ENCODE results near the gene TANGO6.

DNA sequence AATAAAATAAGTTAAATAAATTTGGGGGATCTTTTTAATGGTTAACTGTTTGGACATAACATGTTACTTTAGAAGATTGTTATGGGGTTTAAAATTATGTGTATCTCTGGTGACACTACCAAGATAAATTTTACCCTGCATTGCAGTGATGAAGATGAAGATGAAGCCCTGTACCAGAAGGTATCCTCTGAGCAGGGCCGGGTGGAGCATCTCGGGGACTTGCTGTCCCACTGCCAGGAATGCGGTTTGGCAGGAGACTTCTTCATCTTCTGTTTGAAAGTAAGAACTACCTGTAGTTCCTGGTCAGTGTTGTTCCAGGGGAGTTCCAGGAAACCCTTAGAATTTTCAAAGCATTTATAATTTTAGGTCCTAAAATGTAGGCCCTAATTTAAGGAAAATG lies 64.0 kb downstream of the TANGO6 start:
- TF ChIP-seq POLR2A (IDR thresholded peaks at IDR 0.05): no peak
- TF ChIP-seq, protein P1, sequence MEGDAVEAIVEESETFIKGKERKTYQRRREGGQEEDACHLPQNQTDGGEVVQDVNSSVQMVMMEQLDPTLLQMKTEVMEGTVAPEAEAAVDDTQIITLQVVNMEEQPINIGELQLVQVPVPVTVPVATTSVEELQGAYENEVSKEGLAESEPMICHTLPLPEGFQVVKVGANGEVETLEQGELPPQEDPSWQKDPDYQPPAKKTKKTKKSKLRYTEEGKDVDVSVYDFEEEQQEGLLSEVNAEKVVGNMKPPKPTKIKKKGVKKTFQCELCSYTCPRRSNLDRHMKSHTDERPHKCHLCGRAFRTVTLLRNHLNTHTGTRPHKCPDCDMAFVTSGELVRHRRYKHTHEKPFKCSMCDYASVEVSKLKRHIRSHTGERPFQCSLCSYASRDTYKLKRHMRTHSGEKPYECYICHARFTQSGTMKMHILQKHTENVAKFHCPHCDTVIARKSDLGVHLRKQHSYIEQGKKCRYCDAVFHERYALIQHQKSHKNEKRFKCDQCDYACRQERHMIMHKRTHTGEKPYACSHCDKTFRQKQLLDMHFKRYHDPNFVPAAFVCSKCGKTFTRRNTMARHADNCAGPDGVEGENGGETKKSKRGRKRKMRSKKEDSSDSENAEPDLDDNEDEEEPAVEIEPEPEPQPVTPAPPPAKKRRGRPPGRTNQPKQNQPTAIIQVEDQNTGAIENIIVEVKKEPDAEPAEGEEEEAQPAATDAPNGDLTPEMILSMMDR (IDR thresholded peaks at IDR 0.05): no peak
